Measurements from ENCODE around the gene FLOT1. TPM values are rescaled to one million over a fixed set of nuclear protein-coding genes. Genes with fewer than 3 reads are reported as not detected.
A peak's percentile ranks its signal among the peaks of the same experiment; 100 is the strongest.
"Not testable (repeated sequence)": the region's sequence is repeated elsewhere in the genome, so short reads cannot be mapped to it uniquely, and the experiment has no call there.

The FLOT1 gene
- total and polyA plus RNA-seq, 2 donors from 2014 or later, result 227 to 317 TPM

DNA sequence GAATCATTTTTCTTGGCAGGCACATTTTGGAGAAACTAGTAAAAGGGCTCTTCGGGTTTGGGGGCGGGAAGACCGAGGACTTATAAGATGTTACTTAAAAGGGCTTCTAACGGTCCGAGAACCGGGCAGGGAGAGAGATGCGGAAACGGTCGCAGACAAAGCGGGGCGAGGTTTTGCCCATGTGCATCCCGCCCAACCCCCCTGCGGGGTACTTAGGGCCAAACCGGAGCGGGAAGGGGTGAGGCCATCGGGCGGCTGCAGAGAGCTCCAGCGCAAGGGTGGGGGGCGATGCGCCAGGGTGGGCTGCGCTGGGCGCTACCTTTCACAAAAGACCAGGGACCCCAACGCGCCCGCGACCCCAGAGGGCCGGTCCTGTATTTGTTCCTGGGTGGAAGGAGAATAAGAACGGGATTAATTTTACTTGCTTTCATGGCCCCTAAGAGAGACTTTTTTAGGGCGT lies 21.7 kb downstream of the FLOT1 start:
- FAIRE-seq (no peak), DNase-seq (peak; percentile 68 to 93 (median 84))
- intact Hi-C loops (cut with DNase I), result loop anchor here (5.0 kb wide), 1 partner anchor 38 kb away; no protein-coding TSS in a partner anchor
- Histone ChIP-seq H3K4me3 (ENCODE audit: low read length in 3 of 3) (peak overlapping the region; percentile 93 to 98 (median 94)), H3K9ac (ENCODE audit: low read length in 3 of 3) (peak overlapping the region; percentile 57 to 99 (median 93)), H3K4me1 (ENCODE audit: control insufficient read depth in 2 of 3, insufficient read depth in 2 of 3, low read depth in 1 of 3, low read length in 3 of 3) (peaks cover 4 to 11% (median 4%) of the 10 kb centered on the region in 3 donors), H3K36me3 (ENCODE audit: control insufficient read depth in 2 of 3, insufficient read depth in 3 of 3, low read length in 3 of 3) (peaks cover 15 to 28% (median 17%) of the 10 kb centered on the region in 3 donors), H3K27ac (ENCODE audit: low read depth in 2 of 2, low read length in 2 of 2) (peak overlapping the region; percentile 92 to 95), H3K27me3 (ENCODE audit: control insufficient read depth, insufficient read depth, low read length) (no peaks in the 10 kb centered on the region), H3K9me3 (ENCODE audit: control insufficient read depth in 2 of 3, insufficient read depth in 1 of 3, low read length in 3 of 3) (no peaks in the 10 kb centered on the region)
- TF ChIP-seq, protein P1, sequence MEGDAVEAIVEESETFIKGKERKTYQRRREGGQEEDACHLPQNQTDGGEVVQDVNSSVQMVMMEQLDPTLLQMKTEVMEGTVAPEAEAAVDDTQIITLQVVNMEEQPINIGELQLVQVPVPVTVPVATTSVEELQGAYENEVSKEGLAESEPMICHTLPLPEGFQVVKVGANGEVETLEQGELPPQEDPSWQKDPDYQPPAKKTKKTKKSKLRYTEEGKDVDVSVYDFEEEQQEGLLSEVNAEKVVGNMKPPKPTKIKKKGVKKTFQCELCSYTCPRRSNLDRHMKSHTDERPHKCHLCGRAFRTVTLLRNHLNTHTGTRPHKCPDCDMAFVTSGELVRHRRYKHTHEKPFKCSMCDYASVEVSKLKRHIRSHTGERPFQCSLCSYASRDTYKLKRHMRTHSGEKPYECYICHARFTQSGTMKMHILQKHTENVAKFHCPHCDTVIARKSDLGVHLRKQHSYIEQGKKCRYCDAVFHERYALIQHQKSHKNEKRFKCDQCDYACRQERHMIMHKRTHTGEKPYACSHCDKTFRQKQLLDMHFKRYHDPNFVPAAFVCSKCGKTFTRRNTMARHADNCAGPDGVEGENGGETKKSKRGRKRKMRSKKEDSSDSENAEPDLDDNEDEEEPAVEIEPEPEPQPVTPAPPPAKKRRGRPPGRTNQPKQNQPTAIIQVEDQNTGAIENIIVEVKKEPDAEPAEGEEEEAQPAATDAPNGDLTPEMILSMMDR (IDR thresholded peaks at IDR 0.05; ENCODE audit: borderline replicate concordance, extremely low read depth, insufficient read depth), result no peak

DNA sequence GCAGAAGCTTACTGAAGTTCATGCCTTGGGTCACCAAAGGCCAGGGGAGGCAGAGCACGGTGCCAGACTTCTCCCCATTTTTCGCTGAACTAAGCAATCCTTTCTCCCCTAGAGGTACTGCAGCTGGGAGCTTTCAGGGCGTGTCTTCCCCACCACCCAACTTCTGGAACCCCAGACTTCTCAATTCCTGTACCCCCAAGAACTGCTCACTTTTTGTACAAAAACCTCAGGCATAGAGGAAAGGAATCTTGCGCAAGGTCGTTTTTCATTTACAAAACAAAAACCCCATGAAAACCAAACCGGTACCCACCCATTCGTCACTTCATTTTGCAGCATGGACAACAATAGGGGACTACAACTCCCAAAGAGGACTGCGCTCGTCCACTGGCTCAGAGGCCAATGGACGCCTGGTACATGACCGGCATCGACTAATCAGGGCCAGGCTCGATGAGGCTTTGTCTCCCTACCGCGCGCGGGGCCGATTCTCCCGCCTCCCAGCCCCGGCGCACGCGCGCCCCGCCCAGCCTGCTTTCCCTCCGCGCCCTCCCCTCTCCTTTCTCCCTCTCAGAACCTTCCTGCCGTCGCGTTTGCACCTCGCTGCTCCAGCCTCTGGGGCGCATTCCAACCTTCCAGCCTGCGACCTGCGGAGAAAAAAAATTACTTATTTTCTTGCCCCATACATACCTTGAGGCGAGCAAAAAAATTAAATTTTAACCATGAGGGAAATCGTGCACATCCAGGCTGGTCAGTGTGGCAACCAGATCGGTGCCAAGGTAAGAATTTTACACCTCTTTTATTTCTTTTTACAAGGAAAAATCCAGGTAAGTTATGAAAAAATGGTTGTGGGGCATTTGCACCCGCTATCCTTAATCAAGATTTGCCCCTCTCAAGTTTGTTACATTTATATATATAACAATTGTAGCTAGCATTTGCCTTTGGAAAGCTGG lies 22.4 kb downstream of the FLOT1 start, which contains the start of gene TUBB:
TUBB (plus strand) TSS at position 562 of the 947 bp plus-strand sequence; CDS start at position 717, 155 bp downstream.
- TF ChIP-seq, protein P1 (IDR thresholded peaks at IDR 0.05; ENCODE audit: borderline replicate concordance, extremely low read depth, insufficient read depth), result no peak
- peak within 1 kb of the TSS; percentile 93 to 98 (median 94) for H3K4me3 ChIP-seq (ENCODE audit: low read length in 3 of 3)
- peak within 1 kb of the TSS; percentile 92 to 95 for H3K27ac ChIP-seq (ENCODE audit: low read depth in 2 of 2, low read length in 2 of 2)
- H3K9me3 ChIP-seq (ENCODE audit: control insufficient read depth in 2 of 3, insufficient read depth in 1 of 3, low read length in 3 of 3), result no peaks in the 10 kb centered on the region
- peak within 1 kb of the TSS; percentile 57 to 99 (median 93) for H3K9ac ChIP-seq (ENCODE audit: low read length in 3 of 3)
- peaks cover 4 to 10% (median 4%) of the 10 kb centered on the region in 3 donors for H3K4me1 ChIP-seq (ENCODE audit: control insufficient read depth in 2 of 3, insufficient read depth in 2 of 3, low read depth in 1 of 3, low read length in 3 of 3)
- H3K36me3 ChIP-seq (ENCODE audit: control insufficient read depth in 2 of 3, insufficient read depth in 3 of 3, low read length in 3 of 3), result peaks cover 12 to 25% (median 14%) of the 10 kb centered on the region in 3 donors
- DNase-seq, result peak; percentile 98 to 99 (median 99)
- no peak for FAIRE-seq
- no peaks in the 10 kb centered on the region for H3K27me3 ChIP-seq (ENCODE audit: control insufficient read depth, insufficient read depth, low read length)
- intact Hi-C loops (cut with DNase I), result loop anchor here (5.0 kb wide), 1 partner anchor 38 kb away; no protein-coding TSS in a partner anchor

DNA sequence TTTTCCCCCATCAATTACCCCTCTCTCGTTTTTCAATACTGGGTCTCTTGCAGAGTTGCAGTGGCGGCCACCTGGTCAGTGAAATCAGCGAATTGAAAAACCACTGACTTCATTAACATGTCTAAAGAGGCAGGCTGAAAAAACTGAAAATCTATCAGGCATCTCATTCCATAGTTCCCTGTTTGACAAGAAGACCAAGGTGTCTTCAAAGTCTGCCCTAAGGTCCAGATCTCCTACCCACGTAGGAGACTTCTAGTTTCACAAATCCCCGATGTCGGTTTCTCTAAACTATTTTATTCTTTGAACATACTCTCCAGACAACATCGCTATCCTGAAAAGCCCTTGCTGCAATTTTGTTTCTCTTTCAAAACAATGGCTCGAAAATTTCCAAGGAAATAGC lies 23.1 kb downstream of the FLOT1 start:
- peaks cover 4 to 10% (median 4%) of the 10 kb centered on the region in 3 donors for H3K4me1 ChIP-seq (ENCODE audit: control insufficient read depth in 2 of 3, insufficient read depth in 2 of 3, low read depth in 1 of 3, low read length in 3 of 3)
- H3K27me3 ChIP-seq (ENCODE audit: control insufficient read depth, insufficient read depth, low read length), result no peaks in the 10 kb centered on the region
- no peak for FAIRE-seq
- peak overlapping the region; percentile 64 to 98 (median 94) for H3K4me3 ChIP-seq (ENCODE audit: low read length in 3 of 3)
- peak overlapping the region; percentile 59 to 75 for H3K27ac ChIP-seq (ENCODE audit: low read depth in 2 of 2, low read length in 2 of 2)
- H3K9me3 ChIP-seq (ENCODE audit: control insufficient read depth in 2 of 3, insufficient read depth in 1 of 3, low read length in 3 of 3), result no peaks in the 10 kb centered on the region
- peak overlapping the region; percentile 15 to 91 (median 62) for H3K9ac ChIP-seq (ENCODE audit: low read length in 3 of 3)
- TF ChIP-seq, protein P1 (IDR thresholded peaks at IDR 0.05; ENCODE audit: borderline replicate concordance, extremely low read depth, insufficient read depth), result no peak
- DNase-seq, result peak in 2 of 5 donors; percentile 32 to 66
- peaks cover 10 to 21% (median 14%) of the 10 kb centered on the region in 3 donors for H3K36me3 ChIP-seq (ENCODE audit: control insufficient read depth in 2 of 3, insufficient read depth in 3 of 3, low read length in 3 of 3)
- intact Hi-C loops (cut with DNase I), result no loop called here

DNA sequence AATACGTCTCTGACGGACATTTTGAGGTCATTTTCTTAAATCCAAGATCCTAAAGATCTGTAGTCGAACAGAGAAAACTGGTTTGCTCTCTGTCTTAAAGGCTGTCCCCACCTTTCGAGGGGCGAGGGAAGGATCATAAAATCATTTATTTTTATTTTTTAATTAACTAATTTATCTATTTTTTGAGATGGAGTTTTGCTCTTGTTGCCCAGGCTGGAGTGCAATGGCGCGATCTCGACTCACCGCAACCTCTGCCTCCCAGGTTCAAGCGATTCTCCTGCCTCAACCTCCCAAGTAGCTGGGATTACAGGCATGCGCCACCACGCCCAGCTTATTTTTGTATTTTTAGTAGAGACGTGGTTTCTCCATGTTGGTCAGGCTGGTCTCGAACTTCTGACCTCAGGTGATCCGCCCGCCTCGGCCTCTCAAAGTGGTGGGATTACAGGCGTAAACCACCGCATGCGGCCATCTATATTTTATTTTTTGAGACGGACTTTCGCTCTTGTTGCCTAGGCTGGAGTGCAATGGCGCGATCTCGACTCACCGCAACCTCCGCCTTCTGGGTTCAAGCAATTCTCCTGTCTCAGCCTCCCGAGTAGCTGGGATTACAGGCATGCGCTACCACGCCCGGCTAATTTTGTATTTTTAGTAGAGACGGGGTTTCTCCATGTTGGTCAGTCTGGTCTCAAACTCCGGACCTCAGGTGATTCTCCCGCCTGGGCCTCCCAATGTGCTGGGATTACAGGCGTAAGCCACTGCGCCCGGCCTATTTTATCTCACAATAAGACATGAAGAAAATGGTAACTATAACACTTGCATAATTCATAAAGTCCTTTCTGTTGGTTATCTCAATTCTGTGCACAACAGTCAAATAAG lies 24.4 kb downstream of the FLOT1 start:
- Histone ChIP-seq H3K27ac (ENCODE audit: low read depth in 2 of 2, low read length in 2 of 2) (peak overlapping the region; percentile 84 to 88), H3K9ac (ENCODE audit: low read length in 3 of 3) (peak overlapping the region; percentile 12 to 99 (median 86)), H3K4me3 (ENCODE audit: low read length in 3 of 3) (peak overlapping the region; percentile 71 to 99 (median 78)), H3K36me3 (ENCODE audit: control insufficient read depth in 2 of 3, insufficient read depth in 3 of 3, low read length in 3 of 3) (peaks cover 3 to 14% (median 4%) of the 10 kb centered on the region in 3 donors)
- peak in 1 of 5 donors; percentile 68 for DNase-seq
- FAIRE-seq; H3K4me1 ChIP-seq (ENCODE audit: control insufficient read depth in 2 of 3, insufficient read depth in 2 of 3, low read depth in 1 of 3, low read length in 3 of 3); H3K9me3 ChIP-seq (ENCODE audit: control insufficient read depth in 2 of 3, insufficient read depth in 1 of 3, low read length in 3 of 3); intact Hi-C loops (cut with DNase I); H3K27me3 ChIP-seq (ENCODE audit: control insufficient read depth, insufficient read depth, low read length): not testable (repeated sequence)

All from kidney (tissue), 14 donors.